ENCODE measurements around the gene AQP6.
"Not testable (repeated sequence)": the region's sequence is repeated elsewhere in the genome, so short reads cannot be mapped to it uniquely, and the experiment has no call there.

AQP6 gene

GRCh38 chr12:49974231-49974675, 1.5 kb downstream of the AQP6 start:
- DNase-seq, result no peak

DNA sequence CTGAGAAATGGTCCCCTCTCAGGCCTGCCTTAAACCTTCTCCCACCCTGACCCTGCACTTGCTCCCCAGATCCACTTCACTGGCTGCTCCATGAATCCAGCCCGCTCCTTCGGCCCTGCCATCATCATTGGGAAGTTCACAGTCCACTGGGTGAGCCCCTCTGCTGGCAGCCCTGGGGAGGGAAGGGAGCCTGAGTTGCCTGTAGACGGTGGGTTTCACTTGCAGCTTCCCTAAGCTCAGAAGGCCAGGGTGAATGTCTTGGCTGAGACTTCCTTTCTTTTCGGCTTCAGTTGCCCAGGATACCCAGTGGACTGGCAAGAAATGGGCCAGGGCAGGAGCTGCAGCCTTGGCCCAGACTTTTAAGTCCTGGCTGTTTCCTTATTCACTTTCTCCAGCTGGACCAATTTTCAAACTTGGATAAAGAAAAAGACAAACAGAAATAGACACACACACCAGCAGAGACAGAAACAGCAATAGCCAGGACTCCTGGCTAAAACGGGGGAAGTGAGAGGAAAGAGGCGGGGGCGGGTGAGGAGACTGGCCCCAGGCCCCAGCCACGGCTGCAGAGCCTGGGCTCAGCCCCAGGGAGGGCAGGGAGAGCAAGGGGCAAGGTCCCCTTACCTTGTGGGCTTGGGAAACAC, 2.0 kb downstream of the AQP6 start:
- DNase-seq, result no peak

GRCh38 chr12:49975318-49975761, 2.6 kb downstream of the AQP6 start:
- no peak for DNase-seq

GRCh38 chr12:49976557-49976956, 3.8 kb downstream of the AQP6 start:
- no peak for DNase-seq

GRCh38 chr12:49978125-49978524, 5.4 kb downstream of the AQP6 start:
- DNase-seq, result no peak

DNA sequence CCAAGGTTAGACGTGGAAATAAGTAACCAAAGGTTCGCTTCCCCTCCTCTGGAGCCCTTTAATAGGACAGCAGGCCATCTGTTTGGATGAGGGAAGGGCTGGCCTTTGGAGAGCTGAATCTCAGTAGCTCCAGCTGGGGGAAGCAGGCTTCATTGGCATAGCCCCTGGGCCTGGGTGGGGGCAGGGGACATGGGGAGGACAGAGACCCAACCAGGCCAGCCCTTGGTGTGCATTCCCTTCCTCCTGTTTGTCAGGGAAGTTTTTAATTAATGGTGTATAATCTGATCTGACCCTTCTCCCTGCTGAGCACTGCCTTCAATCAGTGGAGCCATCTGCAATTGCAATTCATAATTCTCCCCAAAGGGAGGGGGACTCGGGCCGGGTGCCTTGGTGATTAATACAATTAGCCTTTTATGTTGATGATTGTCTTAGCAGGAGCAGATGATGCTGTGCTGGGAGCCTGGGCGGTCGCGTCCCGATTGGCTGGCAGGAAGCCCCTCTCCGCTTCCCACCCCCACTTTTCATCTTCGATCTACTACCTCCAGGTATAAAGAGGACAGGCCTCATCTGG, 6.4 kb downstream of the AQP6 start:
- DNase-seq, result no peak

GRCh38 chr12:49979791-49980190, 7.0 kb downstream of the AQP6 start:
- DNase-seq, result no peak

DNA sequence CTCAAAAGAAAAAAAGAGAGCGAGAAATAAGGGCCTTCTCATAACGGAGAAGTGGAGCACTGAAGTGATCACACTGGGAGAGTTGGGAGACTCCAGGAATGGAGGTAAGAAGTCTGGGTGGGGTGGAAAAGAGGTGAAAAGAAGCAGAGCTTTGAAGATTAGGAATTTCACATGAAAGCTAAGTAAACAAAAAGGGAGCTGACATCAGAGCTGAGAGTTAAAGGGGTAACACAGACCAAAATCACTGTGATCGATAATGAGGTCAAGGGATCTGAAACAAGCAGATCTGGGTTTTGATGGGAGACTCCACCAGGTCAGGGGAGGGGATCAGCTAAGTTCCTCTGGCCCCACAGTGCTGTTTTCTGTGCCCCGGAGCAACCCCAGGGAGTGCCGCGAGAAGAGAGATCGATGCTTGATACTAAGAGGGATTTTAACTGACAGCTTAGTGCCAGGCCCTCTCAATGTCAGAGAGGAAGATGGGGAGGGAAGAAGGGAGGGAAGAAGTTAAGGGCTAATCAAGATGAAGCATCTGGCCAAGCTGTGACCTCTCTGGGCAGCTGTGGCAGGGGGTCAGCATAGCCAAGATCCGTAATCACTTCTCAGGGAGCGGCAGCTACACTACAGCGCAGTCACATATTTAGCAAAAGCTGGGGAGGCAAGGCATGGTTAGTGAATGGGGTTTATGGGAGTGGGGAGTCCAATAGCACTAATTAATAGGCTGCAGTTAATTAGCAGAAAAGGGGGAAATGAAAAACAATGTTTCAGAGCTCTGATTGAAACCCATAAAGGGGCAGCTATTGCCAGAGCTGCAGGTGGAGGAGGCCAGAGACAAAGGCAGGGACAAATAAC, 8.0 kb downstream of the AQP6 start:
- no peak for DNase-seq

DNA sequence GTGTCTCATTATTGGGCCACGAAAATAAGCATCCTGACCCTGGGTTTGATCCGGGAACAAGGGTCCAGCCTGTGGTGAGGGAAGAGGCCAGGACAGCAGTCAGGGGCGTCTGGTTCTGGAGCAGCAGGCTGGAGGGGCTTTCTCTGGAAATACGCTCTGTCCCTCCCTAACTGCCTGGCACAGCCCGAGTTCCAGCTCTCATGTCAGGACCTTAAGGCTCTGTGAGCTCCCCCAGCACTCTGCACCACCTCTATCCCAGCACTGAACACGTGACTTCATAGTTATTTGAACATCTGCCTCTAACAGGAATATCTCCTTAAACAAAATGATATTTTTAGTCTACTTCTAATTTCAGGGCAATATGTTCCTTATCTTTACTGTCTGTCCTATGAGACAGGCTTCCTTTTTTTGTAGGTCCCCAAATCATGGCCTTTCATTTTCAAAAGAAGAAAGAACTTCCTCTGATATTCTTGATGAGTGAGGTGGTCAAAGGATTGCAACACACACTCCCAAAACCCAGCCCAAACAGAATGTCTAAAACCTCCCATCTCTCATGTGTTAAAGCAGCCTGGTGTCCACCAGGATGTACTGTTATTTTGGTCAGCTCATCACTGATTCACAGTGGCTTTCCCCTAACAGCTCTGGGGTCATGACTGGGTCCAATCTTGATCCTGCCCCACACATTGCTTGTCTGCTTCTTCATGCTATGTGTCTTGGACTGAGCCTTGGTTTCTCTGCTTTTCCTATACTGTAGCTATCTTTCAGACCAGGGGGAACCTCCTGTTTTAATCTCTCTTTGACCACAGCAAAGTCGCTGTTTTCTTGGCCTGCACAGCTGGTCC, 9.7 kb downstream of the AQP6 start:
- no peak for DNase-seq

GRCh38 chr12:49983892-49984291, 11.1 kb downstream of the AQP6 start:
- peak; percentile 52 for DNase-seq

GRCh38 chr12:49984476-49985359, 12.0 kb downstream of the AQP6 start:
- no peak for DNase-seq

DNA sequence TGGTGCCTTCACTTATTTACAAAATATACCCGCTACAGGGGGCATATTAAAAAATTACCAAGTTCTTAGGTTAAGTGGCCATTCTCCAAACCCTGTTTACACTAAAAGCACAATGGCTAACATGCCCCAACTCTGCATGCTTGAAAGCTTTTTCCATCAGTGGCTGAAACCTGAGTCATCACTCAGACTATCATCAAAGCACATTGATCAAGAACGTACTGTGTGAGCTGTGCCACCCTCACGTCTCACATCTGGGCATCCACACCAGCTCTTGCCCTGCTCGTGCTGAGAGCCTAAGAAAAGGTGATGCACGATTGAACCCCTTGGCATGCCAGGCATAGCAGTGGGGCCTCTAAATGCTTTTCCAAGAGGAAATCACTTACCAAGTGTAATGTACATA, 13.2 kb downstream of the AQP6 start:
- DNase-seq, result no peak

- not testable (repeated sequence) for DNase-seq
These were observed 13.7 kb downstream of the AQP6 start for GRCh38 chr12:49986476-49986875.

GRCh38 chr12:49987625-49988303, 15.0 kb downstream of the AQP6 start:
- no peak for DNase-seq

DNA sequence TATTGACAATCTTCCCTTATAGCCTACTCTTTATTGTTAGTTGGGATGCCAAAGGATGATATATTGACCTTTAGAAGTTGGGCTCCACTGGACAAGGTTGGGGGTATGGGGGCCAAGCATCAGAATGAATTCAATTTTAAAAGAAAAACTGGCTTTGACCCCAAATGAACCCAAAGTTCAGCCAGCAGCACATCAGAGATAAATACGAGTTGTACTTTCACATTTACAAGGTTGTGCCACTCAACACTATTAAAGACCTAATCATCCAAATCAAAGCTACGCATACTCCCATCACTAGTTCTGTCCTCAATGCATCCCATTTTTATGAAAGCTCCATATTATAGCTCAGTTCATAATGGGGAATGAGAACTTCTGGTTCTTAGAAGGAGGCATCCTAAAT, 16.7 kb downstream of the AQP6 start:
- not testable (repeated sequence) for DNase-seq

- no peak for DNase-seq
These were observed 17.5 kb downstream of the AQP6 start for GRCh38 chr12:49990273-49990672.

- DNase-seq, result no peak
These were observed 25.7 kb downstream of the AQP6 start for GRCh38 chr12:49998453-49998852.

DNA sequence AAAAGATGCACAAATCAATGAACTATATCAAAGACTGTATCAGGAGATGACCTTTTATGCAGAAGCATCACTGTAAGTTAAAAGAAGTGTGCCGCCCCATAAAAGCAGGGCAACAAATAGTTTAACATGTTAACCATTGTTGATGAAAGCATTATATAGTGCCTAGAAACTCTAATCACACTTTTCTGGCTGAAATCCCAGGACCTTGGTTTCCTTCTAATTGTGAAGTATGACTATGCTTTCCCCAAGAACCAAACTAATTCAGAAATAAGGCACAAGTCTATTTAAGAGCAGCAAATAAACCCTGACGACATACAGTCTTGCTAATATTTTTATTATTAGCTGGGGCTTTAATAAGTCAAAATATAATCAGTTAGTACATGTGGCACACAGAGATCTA, 30.8 kb downstream of the AQP6 start:
- no peak for DNase-seq

- no peak for DNase-seq
These were observed 31.9 kb downstream of the AQP6 start for GRCh38 chr12:50004696-50005095.

- no peak for DNase-seq
These were observed 32.4 kb downstream of the AQP6 start for GRCh38 chr12:50005175-50005574.

- no peak for DNase-seq
These were observed 33.5 kb downstream of the AQP6 start for GRCh38 chr12:50006280-50006679.
